GM18951 (cell line): ENCODE measurements around the gene KRT77.

Source experiments
- POLR2A ChIP-seq: IDR thresholded peaks from 4 replicates; pipeline ENCODE4 v1.6.1; 2011; ENCODE audit warnings: mild to moderate bottlenecking; ENCODE audit not compliant: insufficient read length, insufficient read depth; ENCODE audit errors: extremely low read depth
- in situ Hi-C: fragments of 300-500 bp; cut with MboI; formaldehyde crosslinking; loops from one replicate; pipeline ENCODE4 v1.12.0; 2022; ENCODE audit warnings: low sequenced_read_pairs, mixed read lengths, inconsistent platforms; ENCODE audit not compliant: unreplicated experiment

KRT77 gene

DNA sequence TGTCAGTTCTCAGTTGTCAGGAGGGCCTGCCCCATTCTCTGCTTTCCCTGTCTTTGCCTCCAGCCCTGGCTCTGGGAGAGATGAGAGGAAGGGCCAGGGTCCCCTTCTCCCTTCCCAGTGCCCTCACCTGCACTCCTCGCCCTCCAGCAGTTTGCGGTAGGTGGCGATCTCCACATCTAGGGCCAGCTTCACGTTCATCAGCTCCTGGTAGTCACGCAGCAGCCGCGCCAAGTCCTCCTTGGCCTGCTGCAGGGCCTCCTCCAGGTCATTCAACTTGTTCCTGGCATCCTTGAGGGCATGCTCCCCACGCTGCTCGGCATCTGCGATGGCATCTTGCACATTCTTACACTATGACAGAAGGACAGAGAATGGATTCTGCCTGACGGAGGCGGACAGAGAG lies 56.7 kb downstream of the KRT77 start:
- TF ChIP-seq POLR2A, result no peak

DNA sequence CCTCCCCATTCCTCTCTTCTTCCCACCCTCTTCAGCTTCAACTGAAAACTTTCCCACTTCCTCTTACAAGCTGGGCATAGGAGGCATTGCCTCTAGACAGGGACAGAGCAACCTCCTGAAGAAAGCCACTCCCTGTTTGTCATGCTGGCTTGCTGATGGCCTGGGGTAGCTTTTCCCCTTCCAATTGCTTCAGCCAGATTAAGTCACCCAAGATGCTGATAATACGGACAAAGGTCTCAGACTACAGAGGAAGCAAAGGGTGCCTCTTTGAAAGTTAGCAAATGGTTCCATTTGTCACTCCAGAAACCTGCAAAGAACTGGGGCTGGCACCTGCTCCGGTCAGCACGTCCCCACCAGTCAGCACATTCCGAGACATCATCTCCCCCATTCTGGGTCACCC lies 57.3 kb downstream of the KRT77 start:
- no peak for TF ChIP-seq POLR2A
- in situ Hi-C loops, result no loop called here

More for the DNA sequence above, 56.7 kb downstream of the KRT77 start:
- in situ Hi-C loops, result no loop called here

DNA sequence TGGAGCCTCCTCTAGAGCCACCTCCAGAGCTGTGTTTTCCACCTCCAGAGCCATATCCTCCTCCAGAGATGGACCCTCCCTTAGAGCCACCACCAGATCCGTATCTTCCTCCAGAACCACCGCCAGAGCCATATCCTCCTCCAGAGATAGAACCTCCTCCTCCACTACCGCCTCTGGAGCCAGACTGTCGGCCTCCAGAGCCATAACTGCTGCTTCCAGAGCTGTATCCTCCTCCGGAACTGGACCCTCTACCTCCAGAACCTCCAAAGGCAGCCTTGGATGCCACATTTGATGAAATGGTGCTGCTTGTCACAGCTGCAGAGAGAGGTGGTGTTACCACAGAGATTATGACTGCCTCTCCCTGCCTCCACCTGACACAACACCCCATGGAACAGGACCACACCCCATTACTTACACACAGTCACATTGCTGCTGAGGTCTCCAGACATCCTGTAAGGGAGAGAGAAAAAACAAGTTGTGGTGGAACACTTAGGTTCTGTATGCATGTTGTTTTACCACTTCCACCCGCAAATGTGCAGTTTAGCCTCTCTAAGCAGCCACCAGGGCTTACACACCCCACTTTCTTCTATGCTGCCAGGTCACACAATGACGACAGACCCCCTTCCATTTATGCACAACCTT lies 58.1 kb downstream of the KRT77 start:
- no peak for TF ChIP-seq POLR2A
- in situ Hi-C loops, result no loop called here

DNA sequence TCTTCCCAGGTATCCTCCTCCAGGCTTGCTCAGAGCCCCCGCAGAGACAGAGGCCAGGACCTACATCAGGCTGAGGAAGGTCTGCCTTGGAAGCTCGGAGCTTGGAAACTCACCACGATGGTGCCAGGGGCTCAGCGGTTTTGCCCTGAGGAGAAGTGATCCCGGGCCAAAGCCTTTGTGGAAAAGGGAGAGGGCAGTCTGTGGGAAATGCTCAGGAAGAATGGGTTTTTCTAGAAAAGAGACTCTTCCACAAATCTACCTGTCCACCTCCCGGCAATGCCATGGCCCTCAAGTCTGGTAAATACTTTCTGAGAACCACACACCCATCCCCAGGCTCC lies 59.3 kb downstream of the KRT77 start:
- in situ Hi-C loops, result no loop called here
- no peak for TF ChIP-seq POLR2A

DNA sequence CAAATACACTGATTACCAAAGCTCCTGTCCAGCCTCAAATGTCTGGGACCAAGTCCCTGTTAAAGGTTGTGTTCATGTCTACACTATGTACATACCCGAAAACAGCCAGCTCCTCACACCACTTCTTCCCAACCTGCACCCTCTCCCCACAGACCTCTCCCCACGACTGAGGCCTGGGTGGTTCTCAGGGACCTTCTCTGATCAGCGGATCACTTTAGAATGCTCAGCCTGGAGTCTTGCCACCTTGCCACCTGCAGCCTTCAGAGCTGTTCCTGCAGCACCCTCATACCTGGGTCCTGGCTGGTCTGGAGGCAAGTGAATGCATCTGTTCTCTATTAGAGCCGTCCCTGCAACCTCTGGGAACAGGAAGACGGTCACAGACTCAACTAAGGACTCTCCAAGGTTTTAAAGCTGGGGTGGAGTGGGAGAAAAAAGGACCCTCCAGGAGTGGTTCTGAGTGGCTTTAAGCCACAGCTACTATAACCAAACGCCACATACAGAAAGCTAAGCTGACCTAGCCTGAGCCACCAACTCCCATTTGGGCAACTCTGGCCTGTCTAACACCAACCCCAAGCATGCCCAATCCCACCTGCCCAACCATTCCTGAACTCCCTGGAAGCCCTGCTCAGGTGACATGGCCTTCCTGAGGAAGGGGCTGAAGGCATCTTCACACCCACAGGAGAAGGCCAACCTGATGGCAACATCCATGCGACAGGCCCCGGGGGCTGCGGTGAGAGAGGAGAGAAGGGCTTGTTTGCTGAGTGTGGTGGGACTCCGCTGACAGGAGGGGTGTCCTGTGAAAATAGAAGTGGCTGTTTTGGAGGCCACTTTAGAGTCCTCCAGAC lies 59.9 kb downstream of the KRT77 start:
- in situ Hi-C loops, result no loop called here
- no peak for TF ChIP-seq POLR2A

DNA sequence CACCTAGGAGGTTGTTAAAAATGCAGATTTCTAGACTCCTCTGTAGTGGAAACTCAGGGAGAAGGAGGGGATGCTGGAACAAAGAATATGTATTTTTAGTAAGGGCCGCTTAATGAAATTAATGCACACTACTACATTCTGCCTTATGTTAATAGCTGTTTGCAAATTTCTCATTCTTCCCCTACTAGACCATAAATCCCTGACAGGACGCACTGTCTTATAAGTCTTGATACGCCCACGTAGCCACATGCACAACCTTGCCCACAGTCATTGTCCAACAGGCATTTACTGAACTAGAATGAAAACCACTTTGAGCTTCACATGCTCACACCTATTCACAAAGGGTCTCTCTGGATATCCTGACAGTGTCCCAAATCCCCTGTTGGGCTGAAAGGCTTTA lies 61.9 kb downstream of the KRT77 start:
- in situ Hi-C loops, result no loop called here
- TF ChIP-seq POLR2A, result no peak
